ENCODE data around the gene MYOM1.
"Not testable (repeated sequence)": the region's sequence is repeated elsewhere in the genome, so short reads cannot be mapped to it uniquely, and the experiment has no call there.

The MYOM1 gene

DNA sequence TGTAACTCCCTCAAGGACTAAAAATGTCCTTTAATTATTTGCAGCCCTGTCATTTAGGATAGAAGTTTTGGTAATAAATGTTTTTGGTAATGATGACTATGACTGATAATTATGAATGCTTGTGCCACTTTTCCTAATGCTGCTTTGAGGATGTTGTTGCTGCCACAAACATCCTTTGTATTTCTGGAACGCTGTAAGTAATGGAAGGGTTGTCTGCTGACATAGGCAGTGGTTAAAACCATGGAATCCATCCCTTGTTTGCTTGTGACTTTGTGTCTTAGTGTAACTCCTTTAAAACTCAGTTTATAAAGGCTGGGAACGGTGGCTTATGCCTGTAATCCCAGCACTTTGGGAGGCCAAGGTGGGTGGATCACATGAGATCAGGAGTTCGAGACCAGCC, 187.0 kb downstream of the MYOM1 start:
- DNase-seq (ENCODE audit: low read depth) = no peak
- TF ChIP-seq, protein P1, sequence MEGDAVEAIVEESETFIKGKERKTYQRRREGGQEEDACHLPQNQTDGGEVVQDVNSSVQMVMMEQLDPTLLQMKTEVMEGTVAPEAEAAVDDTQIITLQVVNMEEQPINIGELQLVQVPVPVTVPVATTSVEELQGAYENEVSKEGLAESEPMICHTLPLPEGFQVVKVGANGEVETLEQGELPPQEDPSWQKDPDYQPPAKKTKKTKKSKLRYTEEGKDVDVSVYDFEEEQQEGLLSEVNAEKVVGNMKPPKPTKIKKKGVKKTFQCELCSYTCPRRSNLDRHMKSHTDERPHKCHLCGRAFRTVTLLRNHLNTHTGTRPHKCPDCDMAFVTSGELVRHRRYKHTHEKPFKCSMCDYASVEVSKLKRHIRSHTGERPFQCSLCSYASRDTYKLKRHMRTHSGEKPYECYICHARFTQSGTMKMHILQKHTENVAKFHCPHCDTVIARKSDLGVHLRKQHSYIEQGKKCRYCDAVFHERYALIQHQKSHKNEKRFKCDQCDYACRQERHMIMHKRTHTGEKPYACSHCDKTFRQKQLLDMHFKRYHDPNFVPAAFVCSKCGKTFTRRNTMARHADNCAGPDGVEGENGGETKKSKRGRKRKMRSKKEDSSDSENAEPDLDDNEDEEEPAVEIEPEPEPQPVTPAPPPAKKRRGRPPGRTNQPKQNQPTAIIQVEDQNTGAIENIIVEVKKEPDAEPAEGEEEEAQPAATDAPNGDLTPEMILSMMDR (conservative IDR thresholded peaks at IDR 0.05; ENCODE audit: control insufficient read depth, insufficient read depth, low read depth, low read length) = no peak
- no peak overlapping the region for H3K4me3 ChIP-seq (ENCODE audit: control insufficient read depth, low read depth, low read length)

DNA sequence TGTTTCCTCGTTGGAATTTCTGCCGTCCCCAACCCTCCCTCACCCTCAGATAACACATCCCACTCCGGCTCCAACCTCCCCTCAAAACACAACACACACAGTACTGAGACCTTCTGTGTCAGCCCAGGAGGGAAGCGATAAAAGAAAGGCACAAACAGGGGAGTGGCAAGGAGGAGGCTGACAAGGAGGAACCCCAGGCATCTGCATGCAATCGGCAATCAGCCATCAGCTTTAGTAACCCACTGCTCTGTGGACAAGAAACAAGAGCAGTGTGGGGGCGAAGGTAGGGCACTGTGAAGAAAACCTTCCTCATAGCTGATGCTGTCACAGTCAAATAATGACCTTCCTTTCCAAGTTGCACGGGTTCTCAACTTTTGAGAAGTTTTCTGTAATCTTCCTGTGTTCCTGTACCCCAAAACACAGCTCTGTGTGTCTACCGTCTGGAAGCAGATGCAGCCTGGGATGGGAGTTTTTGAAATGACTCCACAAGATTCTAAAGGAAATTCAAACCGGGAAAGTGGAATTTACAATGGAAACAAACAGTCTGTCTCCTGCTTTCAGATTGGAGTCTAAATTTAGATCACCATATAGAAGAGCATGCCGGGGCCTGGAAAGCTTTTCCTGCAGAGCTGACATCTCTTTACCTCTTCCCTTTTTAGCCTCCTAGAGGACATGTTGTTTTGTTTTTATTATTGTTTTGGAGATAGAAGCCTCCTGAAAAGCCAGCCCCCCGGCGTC, 190.4 kb downstream of the MYOM1 start:
- TF ChIP-seq, protein P1 (conservative IDR thresholded peaks at IDR 0.05; ENCODE audit: control insufficient read depth, insufficient read depth, low read depth, low read length) = no peak
- H3K4me3 ChIP-seq (ENCODE audit: control insufficient read depth, low read depth, low read length) = no peak overlapping the region

DNA sequence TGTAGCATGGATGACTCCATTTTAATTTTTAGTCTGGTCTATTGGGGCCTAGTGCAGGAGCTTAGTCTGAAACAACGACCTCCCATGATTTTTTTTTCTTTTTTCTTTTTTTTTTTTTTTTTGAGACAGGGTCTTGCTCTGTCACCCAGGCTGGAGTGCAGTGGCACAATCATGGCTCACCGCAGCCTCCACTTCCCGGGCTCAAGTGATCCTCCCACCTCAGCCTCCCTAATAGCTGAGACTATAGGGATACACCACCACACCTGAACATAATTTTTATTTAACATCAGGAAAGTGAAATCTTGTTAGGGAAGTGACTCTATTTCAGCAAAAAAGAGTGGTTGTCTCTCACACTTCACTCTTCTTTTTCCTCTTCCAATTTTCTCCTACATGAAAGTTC, 191.7 kb downstream of the MYOM1 start:
- H3K4me3 ChIP-seq (ENCODE audit: control insufficient read depth, low read depth, low read length); DNase-seq (ENCODE audit: low read depth): not testable (repeated sequence)

More for the DNA sequence above, 190.4 kb downstream of the MYOM1 start:
- no peak for DNase-seq (ENCODE audit: low read depth)

DNA sequence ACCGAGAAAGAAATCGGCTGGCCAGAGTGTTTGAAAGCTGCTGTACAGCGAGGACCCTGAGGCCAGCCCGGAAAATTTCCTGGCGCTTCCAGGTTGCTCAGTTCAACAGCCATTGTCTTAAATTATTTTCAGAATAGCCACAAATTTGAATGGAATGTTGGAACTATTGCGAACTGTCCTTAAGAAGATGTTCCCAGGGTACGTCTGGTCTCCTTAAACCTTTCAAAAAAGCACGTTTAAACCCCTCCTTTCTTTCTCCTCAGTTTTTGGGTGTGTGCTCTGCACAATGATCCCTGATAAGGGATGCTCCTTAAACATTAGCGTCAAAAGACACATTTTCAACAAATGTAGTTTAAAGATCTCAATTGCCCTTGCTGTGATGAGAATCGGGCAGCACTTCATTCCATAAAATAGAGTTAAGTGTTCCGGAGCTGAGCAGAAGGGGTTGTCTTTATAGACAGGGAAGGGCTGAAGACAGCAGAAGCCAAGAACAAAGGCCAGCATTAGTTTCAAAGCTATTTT, 192.3 kb downstream of the MYOM1 start:
- TF ChIP-seq, protein P1 (conservative IDR thresholded peaks at IDR 0.05; ENCODE audit: control insufficient read depth, insufficient read depth, low read depth, low read length) = no peak
- H3K4me3 ChIP-seq (ENCODE audit: control insufficient read depth, low read depth, low read length) = no peak overlapping the region
- no peak for DNase-seq (ENCODE audit: low read depth)

- TF ChIP-seq, protein P1 (conservative IDR thresholded peaks at IDR 0.05; ENCODE audit: control insufficient read depth, insufficient read depth, low read depth, low read length) = no peak
- DNase-seq (ENCODE audit: low read depth) = no peak
- H3K4me3 ChIP-seq (ENCODE audit: control insufficient read depth, low read depth, low read length) = no peak overlapping the region
Measured at GRCh38 chr18:3025544-3025943, 194.2 kb downstream of the MYOM1 start.

GRCh38 chr18:3023603-3024002, 196.2 kb downstream of the MYOM1 start:
- not testable (repeated sequence) for H3K4me3 ChIP-seq (ENCODE audit: control insufficient read depth, low read depth, low read length); DNase-seq (ENCODE audit: low read depth)

Data from fibroblast of mammary gland (primary cell).